NCI-H187 treated with DMSO at 0.1 percent for 48 hours (cell line): ENCODE measurements around the gene VIPR2.

Source experiments
- DNase-seq: peaks from one replicate; lab custom pipeline; 2025; lab: John Stamatoyannopoulos, UW

VIPR2 gene

DNA sequence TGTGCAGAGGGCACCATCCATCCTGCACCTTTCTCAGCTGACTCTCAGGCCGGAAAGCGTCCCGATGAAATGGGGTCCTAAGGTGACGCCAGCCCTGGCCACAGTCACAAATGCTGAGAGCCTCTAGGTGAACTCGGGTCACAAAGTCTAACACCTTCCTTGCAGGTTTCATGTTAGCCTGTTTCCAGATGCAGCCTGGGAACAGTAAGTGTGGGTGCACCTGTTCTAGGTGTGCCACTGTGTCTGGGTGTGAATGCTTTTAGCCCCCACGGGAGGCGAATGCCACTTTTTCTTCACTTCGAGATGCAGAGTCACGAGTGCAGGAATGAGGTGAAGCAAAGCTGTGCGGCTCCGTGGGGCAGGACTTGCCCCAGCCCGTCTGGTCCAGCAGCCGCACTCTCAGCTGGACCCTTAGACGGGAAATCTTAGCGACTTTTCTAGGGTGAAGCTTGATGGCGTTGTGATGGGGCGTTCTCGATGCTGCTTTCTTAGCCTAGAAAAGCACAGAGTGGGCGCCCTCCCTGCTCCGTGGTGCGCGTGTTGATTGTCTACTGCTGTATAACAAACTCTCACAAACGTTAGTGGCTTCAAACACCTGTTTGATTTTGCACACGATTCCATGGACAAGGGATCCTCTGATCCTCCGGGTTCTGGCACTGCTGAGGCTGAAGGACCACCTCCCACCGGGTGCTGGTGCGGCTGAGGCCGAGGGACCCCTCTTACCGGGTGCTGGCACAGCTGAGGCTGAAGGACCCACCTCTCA lies 13.6 kb upstream of the VIPR2 start:
- no peak for DNase-seq

GRCh38 chr7:159157714-159158113 lies 13.0 kb upstream of the VIPR2 start:
- DNase-seq, result no peak

DNA sequence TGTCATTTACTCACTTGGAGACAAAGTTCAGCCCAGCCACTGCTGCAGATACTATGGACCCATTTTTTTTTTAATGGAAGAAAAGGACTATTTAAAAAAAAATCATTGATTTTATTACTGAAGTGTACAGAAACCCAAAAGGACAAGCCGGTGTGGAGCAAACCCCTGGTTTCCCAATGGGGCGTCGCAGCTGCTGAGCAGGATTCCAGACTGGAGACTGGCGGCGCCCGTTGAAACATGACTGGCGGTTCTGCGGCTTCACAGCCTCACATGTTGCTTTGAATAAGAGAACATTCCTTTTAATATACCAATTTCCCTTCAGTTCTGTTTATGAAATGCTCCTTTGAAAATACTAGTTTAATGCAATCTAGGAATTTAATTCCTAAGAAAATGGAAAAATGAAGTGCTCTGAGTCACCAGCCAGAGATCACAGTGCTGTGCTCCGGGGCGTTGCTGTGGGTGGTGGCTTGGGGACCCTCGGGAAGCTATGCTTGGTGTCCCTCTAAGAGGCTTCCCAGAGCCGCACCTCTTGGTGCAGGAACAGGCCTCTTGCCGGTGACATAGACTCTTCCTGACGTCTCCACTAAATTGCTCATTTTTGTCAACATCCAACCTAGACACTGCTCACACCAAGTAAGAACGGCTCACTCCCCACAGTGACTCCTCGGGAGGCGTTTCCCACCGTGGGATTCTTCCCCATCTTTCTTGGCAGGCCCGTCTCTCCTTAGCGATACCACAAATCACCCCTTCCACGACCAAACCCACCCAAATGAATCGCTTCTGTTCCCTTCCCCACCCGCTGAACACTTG lies 12.0 kb upstream of the VIPR2 start:
- DNase-seq, result no peak

DNA sequence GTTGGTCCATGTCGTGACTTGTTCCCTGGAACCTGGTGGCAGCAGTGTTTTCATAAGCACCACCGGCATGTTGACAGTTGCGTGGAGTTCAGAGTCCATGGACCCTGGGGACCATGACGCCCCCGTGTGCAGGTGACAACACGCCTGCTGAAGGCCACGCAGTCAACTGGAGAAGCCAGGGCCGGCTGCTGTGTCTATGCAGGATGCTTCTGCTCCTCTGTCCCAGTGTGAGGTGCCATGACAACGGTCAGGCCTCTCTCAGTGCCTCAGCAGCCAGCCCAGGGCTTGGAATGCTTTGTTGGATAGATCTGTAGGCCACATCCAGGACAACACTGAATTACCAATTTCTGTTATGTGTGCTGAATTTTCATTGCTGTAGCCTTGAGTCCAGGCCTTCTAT lies 10.7 kb upstream of the VIPR2 start:
- DNase-seq, result no peak

- DNase-seq, result no peak
Measured at GRCh38 chr7:159154243-159154642, 9.6 kb upstream of the VIPR2 start.

DNA sequence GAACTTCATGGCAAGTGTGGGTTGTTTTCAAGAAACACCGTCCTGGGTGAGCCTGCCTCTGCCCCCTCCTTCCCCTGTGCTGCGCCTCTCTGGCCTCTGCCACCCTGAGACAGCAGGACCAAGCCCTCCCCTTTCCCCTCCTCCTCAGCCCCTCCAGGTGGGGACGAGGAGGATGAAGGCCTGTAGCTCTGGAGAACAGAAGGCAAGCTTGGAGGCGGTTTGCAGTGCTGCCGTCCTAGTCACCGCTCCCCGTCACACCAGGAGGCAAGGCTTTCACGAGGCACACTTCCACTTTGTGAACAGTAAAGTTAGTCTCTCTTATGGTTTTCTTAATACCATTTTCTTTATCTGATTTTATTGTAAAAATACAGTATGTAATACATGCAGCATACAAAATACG lies 8.8 kb upstream of the VIPR2 start:
- no peak for DNase-seq

DNA sequence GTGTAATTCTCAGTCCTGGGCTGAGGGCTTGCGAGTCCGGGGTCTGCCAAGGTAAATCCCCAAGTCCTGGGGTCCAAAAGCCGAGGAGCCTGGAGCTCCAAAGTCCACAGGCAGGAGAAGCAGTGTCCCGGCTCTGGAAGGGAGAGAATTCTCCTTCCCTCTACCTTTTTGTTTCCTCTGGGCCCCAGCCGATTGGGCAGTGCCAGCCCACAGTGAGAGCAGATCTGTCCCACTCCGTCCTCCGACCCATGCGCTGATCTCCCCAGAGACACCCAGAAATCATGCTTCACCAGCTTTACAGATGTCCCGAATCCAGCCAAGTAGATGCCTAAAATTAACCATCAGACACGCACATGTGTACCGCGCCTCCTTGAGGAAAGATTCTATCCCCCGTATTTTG lies 8.1 kb upstream of the VIPR2 start:
- no peak for DNase-seq

- no peak for DNase-seq
Measured at GRCh38 chr7:159151231-159151630, 6.6 kb upstream of the VIPR2 start.

GRCh38 chr7:159149488-159149887 lies 4.8 kb upstream of the VIPR2 start:
- no peak for DNase-seq

DNA sequence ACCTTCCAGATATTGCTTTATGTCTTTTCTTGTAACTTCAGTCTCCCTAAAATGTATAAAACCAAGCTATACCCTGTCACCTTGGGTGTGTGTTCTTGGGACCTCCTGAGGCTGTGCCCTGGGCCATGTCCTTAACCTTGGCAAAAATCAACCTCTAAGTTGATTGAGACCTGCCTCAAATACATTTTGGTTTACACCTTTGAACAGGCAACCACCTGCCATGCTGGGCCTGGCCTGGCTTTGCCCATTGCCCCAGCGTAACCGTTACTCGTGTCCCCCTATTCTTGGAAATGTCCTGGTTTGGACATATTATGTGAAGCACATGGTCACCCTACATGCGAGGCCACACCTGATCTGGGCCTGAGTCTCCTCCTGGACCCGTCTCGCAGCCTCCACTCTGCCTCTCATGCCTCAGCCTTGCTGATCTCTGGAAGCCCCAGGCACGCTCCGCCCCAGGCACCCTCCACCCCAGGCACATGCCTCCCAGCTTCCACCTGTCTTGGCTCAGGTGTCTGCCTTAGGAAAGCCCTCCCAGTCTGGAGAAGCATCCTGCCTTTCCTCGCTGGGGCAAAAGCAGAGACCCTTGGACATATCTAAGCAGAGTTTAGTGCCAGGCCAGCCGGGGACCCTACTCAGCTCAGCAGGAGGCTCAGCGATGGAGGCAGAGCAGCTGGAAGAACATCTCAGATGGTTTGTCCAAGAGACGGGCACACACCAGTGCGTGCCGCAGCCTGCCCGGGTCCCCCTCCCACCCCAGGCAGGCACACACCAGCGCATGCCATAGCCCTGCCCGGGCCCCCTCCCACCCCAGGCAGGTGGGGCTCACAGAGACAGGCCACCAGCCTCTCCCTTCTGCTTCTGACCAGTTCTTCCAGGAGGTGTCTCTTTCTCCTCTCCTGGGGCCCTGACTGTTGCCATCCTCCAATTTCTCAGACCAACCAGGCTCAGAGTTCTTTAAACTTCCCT lies 4.0 kb upstream of the VIPR2 start:
- no peak for DNase-seq

- DNase-seq, result no peak
Measured at GRCh38 chr7:159147687-159148086, 3.0 kb upstream of the VIPR2 start.

DNA sequence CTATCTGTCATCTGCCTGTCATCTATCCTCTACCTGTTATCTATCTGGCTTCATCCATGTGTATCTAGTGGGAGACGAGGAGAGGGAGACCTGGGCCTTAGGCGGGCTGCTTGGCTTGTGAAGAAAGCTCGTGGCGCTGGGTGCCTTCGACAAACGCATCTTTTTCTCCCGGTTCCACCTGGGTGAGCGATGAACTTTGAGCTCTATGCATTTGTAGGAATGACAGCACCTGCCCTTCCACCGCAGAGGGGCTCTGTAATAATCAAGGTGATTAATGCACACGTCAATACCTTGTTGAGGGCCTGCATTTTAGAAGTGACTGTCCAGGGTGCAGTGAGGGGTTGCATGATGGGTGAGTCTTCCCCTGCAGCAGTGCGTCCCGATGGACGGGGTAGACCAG lies 2.6 kb upstream of the VIPR2 start:
- DNase-seq, result no peak

GRCh38 chr7:159146084-159146858 lies 1.6 kb upstream of the VIPR2 start:
- DNase-seq, result no peak

- DNase-seq, result no peak
Measured at GRCh38 chr7:159145490-159145855, 806 bp upstream of the VIPR2 start.

DNA sequence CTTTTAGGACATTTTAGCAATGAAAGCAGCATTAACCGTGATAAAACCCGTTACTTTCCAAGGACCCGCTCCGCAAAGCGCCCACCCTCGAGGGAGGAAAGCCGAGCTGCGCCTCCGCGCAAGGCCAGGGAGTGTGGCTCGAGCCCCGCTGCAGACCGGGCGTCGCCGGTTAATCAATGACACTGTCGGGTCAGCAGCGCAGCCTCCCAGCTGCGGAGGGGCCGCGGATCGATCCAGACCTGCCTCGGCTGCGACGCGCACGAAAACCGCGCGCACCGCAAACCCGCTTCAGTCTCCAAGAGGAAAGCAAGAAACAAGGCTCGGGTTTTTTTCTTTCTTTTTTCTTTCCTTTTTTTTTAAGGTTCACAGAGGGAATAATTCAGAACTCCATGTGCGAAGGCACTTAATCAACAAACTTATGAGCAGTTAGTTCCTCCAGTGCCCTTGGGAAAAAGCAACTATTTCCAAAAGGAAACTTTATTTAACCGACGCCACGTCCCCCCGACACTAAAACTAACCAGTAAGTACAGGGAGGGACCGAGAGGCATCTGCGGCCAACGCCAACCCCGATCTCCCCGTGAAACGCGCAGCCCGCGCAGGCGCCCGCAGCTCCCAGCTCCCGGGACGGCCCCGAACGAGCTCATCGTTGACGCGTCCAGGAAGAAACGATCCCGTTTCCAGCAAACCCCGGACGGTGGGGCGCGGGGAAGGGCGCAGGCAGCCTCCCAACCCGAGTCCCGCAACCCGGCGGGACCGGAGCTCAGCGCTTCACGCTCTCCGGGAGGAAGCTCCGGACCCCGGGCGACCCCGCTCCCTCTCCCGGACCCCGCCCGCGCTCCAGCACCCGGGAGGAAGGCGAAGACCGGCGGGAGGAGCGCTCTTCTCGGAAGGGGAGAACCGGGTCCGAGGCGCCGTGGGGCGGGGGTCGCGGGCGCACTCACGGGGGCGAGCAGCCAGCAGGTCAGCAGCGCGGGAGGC lies 598 bp downstream of the VIPR2 start:
- DNase-seq, result no peak

GRCh38 chr7:159142730-159143129 lies 1.9 kb downstream of the VIPR2 start:
- no peak for DNase-seq

DNA sequence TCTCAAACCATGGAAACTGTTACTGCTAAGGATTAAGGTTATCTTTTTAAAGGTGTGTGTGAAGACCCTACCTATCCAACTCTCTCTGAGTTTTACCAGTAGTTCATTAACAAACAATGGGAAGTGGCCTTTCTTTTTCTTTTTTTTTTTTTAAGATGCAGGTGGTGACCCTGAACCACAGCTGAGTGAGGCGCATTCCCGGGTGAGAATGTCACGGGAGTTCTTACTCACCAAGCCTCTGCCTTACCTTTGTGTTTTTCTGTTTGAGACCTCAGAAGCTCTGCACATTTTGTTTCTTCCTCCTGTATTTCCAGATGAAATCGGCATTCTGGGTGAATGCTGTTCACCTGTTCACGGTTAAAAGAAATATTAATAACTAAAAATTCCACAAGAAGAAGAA lies 2.5 kb downstream of the VIPR2 start:
- DNase-seq, result no peak

- DNase-seq, result no peak
Measured at GRCh38 chr7:159141660-159142059, 3.0 kb downstream of the VIPR2 start.

DNA sequence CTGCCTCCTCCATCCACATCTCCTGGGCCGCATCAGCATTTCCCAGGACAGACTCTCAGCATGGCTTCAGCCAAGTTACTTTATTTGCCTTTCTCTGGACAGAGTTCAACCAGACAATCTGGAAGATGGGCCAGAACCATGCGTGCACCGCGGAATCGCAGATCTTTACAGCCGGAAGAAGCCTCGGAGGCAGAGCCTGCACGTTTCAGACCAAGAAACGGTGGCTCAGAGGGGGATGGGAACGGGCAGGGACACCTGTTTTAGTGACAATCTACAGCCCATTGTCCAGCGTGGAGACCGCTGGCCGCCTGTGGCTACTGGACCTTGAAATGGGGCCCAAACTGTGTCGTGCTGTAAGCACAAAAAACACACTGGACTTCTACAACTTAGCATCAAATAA lies 3.5 kb downstream of the VIPR2 start:
- DNase-seq, result no peak

GRCh38 chr7:159140170-159140910 lies 4.3 kb downstream of the VIPR2 start:
- no peak for DNase-seq
